ENCODE data around the gene IGF2BP3. TPM values are rescaled to one million over a fixed set of nuclear protein-coding genes. Genes with fewer than 3 reads are reported as not detected.

The IGF2BP3 gene
- total and polyA plus RNA-seq, 4 donors, result 0.08 to 1.6 (median 0.71) TPM; not detected in 1

DNA sequence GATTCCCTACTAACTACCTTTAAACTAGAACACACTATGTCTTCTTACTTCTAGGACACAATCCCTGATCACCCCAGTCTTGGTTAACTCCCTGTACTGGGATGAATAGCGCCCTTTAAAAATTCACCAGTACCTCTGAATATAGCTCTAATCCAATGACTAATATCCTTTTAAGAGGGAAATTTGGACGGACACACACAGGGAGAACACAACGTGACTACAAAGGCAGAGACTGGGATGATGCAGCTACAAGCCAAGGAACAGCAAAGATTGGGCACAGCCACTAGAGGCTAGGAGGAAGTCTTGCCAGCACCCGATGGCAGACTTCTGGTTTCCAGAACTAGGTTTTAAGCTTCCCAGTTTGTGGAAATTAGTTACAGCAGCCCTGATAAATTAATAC lies 89.7 kb downstream of the IGF2BP3 start:
- Histone ChIP-seq H3K9me3 (ENCODE audit: control insufficient read depth, low read length) (no peaks in the 10 kb centered on the region), H3K27ac (ENCODE audit: low read depth in 1 of 2, low read length in 2 of 2) (no peak overlapping the region), H3K36me3 (ENCODE audit: control insufficient read depth in 1 of 2, insufficient read depth in 2 of 2, low read length in 1 of 2) (no peaks in the 10 kb centered on the region), H3K4me1 (ENCODE audit: control insufficient read depth in 1 of 2, insufficient read depth in 2 of 2, low read length in 2 of 2) (no peaks in the 10 kb centered on the region), H3K27me3 (ENCODE audit: control insufficient read depth in 1 of 2, insufficient read depth in 2 of 2, low read length in 1 of 2) (no peaks in the 10 kb centered on the region), H3K4me3 (ENCODE audit: low read length in 2 of 2) (no peak overlapping the region)
- WGBS, 2 donors, result 83 to 85% methylated on average over 4 of the region's 4 CpGs
- intact Hi-C loops (cut with DNase I), result no loop called here
- ATAC-seq (ENCODE audit: low FRiP score) (no peak), DNase-seq (no peak)

GRCh38 chr7:23378996-23379395 lies 91.3 kb downstream of the IGF2BP3 start:
- Histone ChIP-seq H3K36me3 (ENCODE audit: control insufficient read depth in 1 of 2, insufficient read depth in 2 of 2, low read length in 1 of 2) (no peaks in the 10 kb centered on the region), H3K4me3 (ENCODE audit: low read length in 2 of 2) (no peak overlapping the region), H3K27ac (ENCODE audit: low read depth in 1 of 2, low read length in 2 of 2) (no peak overlapping the region), H3K27me3 (ENCODE audit: control insufficient read depth in 1 of 2, insufficient read depth in 2 of 2, low read length in 1 of 2) (no peaks in the 10 kb centered on the region), H3K9me3 (ENCODE audit: control insufficient read depth, low read length) (no peaks in the 10 kb centered on the region), H3K4me1 (ENCODE audit: control insufficient read depth in 1 of 2, insufficient read depth in 2 of 2, low read length in 2 of 2) (no peaks in the 10 kb centered on the region)
- ATAC-seq (ENCODE audit: low FRiP score), result no peak
- no peak for DNase-seq
- intact Hi-C loops (cut with DNase I), result no loop called here
- 96 to 100% methylated on average over 1 of the region's 1 CpG for WGBS, 2 donors

DNA sequence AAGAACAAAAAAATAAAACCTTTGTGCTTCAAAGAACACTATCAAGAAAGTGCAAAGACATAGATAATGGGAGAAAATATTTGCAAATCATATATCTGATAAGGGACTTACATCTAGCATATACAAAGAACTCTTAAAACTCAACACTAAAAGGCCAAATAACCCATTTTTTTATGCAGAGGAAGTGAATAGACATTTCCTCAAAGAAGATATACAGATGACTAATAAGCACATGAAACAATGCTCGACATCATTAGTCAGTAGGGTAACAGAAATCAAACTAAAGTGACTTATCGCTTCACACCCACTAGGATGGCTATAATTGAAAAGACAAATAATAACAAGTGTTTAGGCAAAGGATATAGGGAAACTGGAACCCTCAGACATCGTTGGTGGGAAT lies 93.2 kb downstream of the IGF2BP3 start:
- DNase-seq (no peak), ATAC-seq (ENCODE audit: low FRiP score) (no peak)
- Histone ChIP-seq H3K4me3 (ENCODE audit: low read length in 2 of 2) (no peak overlapping the region), H3K27ac (ENCODE audit: low read depth in 1 of 2, low read length in 2 of 2) (no peak overlapping the region), H3K36me3 (ENCODE audit: control insufficient read depth in 1 of 2, insufficient read depth in 2 of 2, low read length in 1 of 2) (no peaks in the 10 kb centered on the region), H3K27me3 (ENCODE audit: control insufficient read depth in 1 of 2, insufficient read depth in 2 of 2, low read length in 1 of 2) (no peaks in the 10 kb centered on the region), H3K4me1 (ENCODE audit: control insufficient read depth in 1 of 2, insufficient read depth in 2 of 2, low read length in 2 of 2) (no peaks in the 10 kb centered on the region), H3K9me3 (ENCODE audit: control insufficient read depth, low read length) (no peaks in the 10 kb centered on the region)
- WGBS, 2 donors, result 88 to 89% methylated on average over 3 of the region's 3 CpGs
- intact Hi-C loops (cut with DNase I), result no loop called here

- Histone ChIP-seq H3K27me3 (ENCODE audit: control insufficient read depth in 1 of 2, insufficient read depth in 2 of 2, low read length in 1 of 2) (no peaks in the 10 kb centered on the region), H3K4me1 (ENCODE audit: control insufficient read depth in 1 of 2, insufficient read depth in 2 of 2, low read length in 2 of 2) (no peaks in the 10 kb centered on the region), H3K4me3 (ENCODE audit: low read length in 2 of 2) (no peak overlapping the region), H3K9me3 (ENCODE audit: control insufficient read depth, low read length) (no peaks in the 10 kb centered on the region), H3K27ac (ENCODE audit: low read depth in 1 of 2, low read length in 2 of 2) (no peak overlapping the region), H3K36me3 (ENCODE audit: control insufficient read depth in 1 of 2, insufficient read depth in 2 of 2, low read length in 1 of 2) (no peaks in the 10 kb centered on the region)
- intact Hi-C loops (cut with DNase I), result no loop called here
- 80% methylated on average over 6 of the region's 6 CpGs for WGBS, 2 donors
- DNase-seq (no peak), ATAC-seq (ENCODE audit: low FRiP score) (no peak)
Measured at GRCh38 chr7:23373151-23374004, 96.9 kb downstream of the IGF2BP3 start.

DNA sequence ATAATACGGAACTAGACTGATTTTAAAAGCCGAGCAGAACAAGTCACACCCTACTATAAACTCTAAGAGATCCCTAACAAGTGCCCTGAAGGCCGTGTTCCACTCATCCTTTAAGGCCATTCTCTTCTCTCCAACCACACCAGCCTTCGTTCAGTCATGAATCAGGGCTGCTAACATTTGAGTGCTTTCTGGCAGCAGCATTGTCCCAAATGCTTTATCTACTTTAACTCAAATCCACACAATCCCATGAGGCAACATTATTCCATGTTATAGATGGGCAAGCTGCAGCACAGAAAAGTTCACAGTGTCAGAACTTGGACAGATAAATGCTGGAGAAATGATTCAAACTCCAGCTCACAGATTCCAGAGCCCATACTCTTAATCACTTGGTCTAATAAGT lies 97.7 kb downstream of the IGF2BP3 start:
- Histone ChIP-seq H3K36me3 (ENCODE audit: control insufficient read depth in 1 of 2, insufficient read depth in 2 of 2, low read length in 1 of 2) (no peaks in the 10 kb centered on the region), H3K4me3 (ENCODE audit: low read length in 2 of 2) (no peak overlapping the region), H3K9me3 (ENCODE audit: control insufficient read depth, low read length) (no peaks in the 10 kb centered on the region), H3K27ac (ENCODE audit: low read depth in 1 of 2, low read length in 2 of 2) (no peak overlapping the region), H3K27me3 (ENCODE audit: control insufficient read depth in 1 of 2, insufficient read depth in 2 of 2, low read length in 1 of 2) (no peaks in the 10 kb centered on the region), H3K4me1 (ENCODE audit: control insufficient read depth in 1 of 2, insufficient read depth in 2 of 2, low read length in 2 of 2) (no peaks in the 10 kb centered on the region)
- DNase-seq (no peak), ATAC-seq (ENCODE audit: low FRiP score) (no peak)
- WGBS, 2 donors, result 54 to 60% methylated on average over 4 of the region's 4 CpGs
- intact Hi-C loops (cut with DNase I), result no loop called here

- Histone ChIP-seq H3K36me3 (ENCODE audit: control insufficient read depth in 1 of 2, insufficient read depth in 2 of 2, low read length in 1 of 2) (no peaks in the 10 kb centered on the region), H3K27ac (ENCODE audit: low read depth in 1 of 2, low read length in 2 of 2) (no peak overlapping the region), H3K4me1 (ENCODE audit: control insufficient read depth in 1 of 2, insufficient read depth in 2 of 2, low read length in 2 of 2) (no peaks in the 10 kb centered on the region), H3K4me3 (ENCODE audit: low read length in 2 of 2) (no peak overlapping the region), H3K27me3 (ENCODE audit: control insufficient read depth in 1 of 2, insufficient read depth in 2 of 2, low read length in 1 of 2) (no peaks in the 10 kb centered on the region), H3K9me3 (ENCODE audit: control insufficient read depth, low read length) (no peaks in the 10 kb centered on the region)
- DNase-seq (no peak), ATAC-seq (ENCODE audit: low FRiP score) (no peak)
- intact Hi-C loops (cut with DNase I), result no loop called here
- 78 to 83% methylated on average over 6 of the region's 6 CpGs for WGBS, 2 donors
Measured at GRCh38 chr7:23371654-23372053, 98.6 kb downstream of the IGF2BP3 start.

DNA sequence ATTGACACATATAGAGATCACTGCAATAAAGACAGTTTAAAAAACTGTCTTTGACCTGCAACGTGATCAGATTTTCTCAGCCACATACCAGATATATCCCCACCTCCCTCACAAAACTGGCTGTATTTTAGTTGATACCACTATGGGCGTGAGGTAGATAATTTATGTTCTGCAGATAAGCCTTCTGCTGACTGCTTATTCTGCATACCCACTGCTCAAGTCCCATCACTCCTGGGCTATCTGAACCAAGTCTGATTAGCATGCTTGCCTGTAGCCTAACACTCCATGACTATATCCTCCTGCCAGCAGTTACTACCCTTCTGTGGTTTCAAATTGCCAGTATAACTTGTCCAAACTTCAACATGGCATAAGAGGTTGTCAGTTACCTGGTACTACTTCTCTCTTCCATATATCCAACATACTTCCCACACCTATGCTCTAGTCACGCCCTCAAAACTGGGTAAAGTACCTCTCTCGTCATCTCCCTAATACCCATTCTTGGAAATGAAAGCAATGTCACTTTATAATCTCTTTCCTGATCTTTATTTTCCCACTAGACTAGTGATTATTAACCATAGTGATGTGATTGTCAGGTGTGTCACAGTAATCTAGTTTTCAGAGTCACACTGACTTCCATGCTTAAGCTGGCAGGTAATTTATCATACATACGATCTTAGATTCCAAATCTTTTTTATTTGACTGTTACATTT lies 100.4 kb downstream of the IGF2BP3 start:
- Histone ChIP-seq H3K4me3 (ENCODE audit: low read length in 2 of 2) (no peak overlapping the region), H3K36me3 (ENCODE audit: control insufficient read depth in 1 of 2, insufficient read depth in 2 of 2, low read length in 1 of 2) (no peaks in the 10 kb centered on the region)
- WGBS, 2 donors, result 83 to 84% methylated on average over 5 of the region's 5 CpGs

DNA sequence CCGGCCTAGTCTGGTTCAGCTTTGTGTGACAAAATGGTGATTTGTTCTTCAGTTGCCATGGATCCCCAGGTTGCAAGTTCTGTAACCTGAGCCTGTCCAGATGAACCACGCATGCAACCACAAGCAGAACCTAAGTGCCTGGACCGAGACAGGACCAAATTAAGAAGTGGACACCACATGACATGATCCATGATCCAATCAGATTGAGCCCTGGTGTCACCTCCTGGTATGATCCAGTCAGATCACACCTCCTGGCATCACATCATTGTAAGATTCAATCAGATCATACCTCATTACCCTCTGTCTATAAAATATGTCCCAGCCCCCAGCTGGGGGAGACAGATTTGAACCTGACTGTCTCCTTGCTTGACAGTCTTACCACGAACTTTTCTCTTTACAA lies 101.2 kb downstream of the IGF2BP3 start:
- Histone ChIP-seq H3K36me3 (ENCODE audit: control insufficient read depth in 1 of 2, insufficient read depth in 2 of 2, low read length in 1 of 2) (no peaks in the 10 kb centered on the region), H3K27ac (ENCODE audit: low read depth in 1 of 2, low read length in 2 of 2) (no peak overlapping the region), H3K27me3 (ENCODE audit: control insufficient read depth in 1 of 2, insufficient read depth in 2 of 2, low read length in 1 of 2) (no peaks in the 10 kb centered on the region), H3K9me3 (ENCODE audit: control insufficient read depth, low read length) (no peaks in the 10 kb centered on the region), H3K4me1 (ENCODE audit: control insufficient read depth in 1 of 2, insufficient read depth in 2 of 2, low read length in 2 of 2) (no peaks in the 10 kb centered on the region), H3K4me3 (ENCODE audit: low read length in 2 of 2) (no peak overlapping the region)
- ATAC-seq (ENCODE audit: low FRiP score) (no peak), DNase-seq (no peak)
- intact Hi-C loops (cut with DNase I), result no loop called here
- WGBS, 2 donors, result 88 to 90% methylated on average over 4 of the region's 4 CpGs

More for the DNA sequence above, 100.4 kb downstream of the IGF2BP3 start:
- DNase-seq (no peak), ATAC-seq (ENCODE audit: low FRiP score) (no peak)
- H3K27me3 ChIP-seq (ENCODE audit: control insufficient read depth in 1 of 2, insufficient read depth in 2 of 2, low read length in 1 of 2), result no peaks in the 10 kb centered on the region
- H3K4me1 ChIP-seq (ENCODE audit: control insufficient read depth in 1 of 2, insufficient read depth in 2 of 2, low read length in 2 of 2), result no peaks in the 10 kb centered on the region
- no peak overlapping the region for H3K27ac ChIP-seq (ENCODE audit: low read depth in 1 of 2, low read length in 2 of 2)
- H3K9me3 ChIP-seq (ENCODE audit: control insufficient read depth, low read length), result no peaks in the 10 kb centered on the region
- intact Hi-C loops (cut with DNase I), result no loop called here

All from aorta (tissue), 5 donors.